ENCODE data around the gene BMPR1B. TPM values are rescaled to one million over a fixed set of nuclear protein-coding genes. Genes with fewer than 3 reads are reported as not detected.

BMPR1B gene
- total RNA-seq, 1 experiment from 2014 or later: not detected

- CTCF ChIA-PET: no interaction called here
- no peak overlapping the region for H3K4me2 ChIP-seq (ENCODE audit: low read length)
- H2AFZ ChIP-seq (ENCODE audit: low read depth, low read length, poor library complexity, severe bottlenecking): no peak overlapping the region
- no peaks in the 10 kb centered on the region for H3K9me3 ChIP-seq (ENCODE audit: control insufficient read depth in 1 of 2, insufficient read depth in 1 of 2, low read depth in 1 of 2, low read length in 2 of 2)
- H3K4me3 ChIP-seq (replicated peaks in 1 of 2; ENCODE audit: low read depth in 1 of 2, low read length in 2 of 2): no peak overlapping the region
- H3K27ac ChIP-seq (ENCODE audit: low read depth, low read length): no peak overlapping the region
- no peaks in the 10 kb centered on the region for H3K27me3 ChIP-seq (ENCODE audit: insufficient read depth, low read length)
- POLR2A ChIA-PET: no interaction called here
- RAD21 ChIA-PET (ENCODE audit: low non-redundant PET in 1 of 2, low total read pairs in 2 of 2, uncharacterized antibody in 2 of 2, unreplicated experiment in 2 of 2): no interaction called here
- no peaks in the 10 kb centered on the region for H3K9me2 ChIP-seq (ENCODE audit: insufficient read depth)
- DNase-seq (ENCODE audit: low read depth, low spot score) (no peak), ATAC-seq (no peak)
- no peaks in the 10 kb centered on the region for H3K79me2 ChIP-seq (ENCODE audit: insufficient read depth, low read length)
- intact Hi-C loops (cut with micrococcal nuclease): no loop called here
- BruUV-seq (replicated peaks): no TSS peak
- H3K9ac ChIP-seq (ENCODE audit: low read length): no peak overlapping the region
- no peaks in the 10 kb centered on the region for H4K20me1 ChIP-seq (ENCODE audit: insufficient read depth)
- H3K4me1 ChIP-seq (ENCODE audit: control insufficient read depth in 1 of 2, insufficient read depth in 2 of 2, low read length in 2 of 2): no peaks in the 10 kb centered on the region
- no peak for TF ChIP-seq ATF3 (IDR thresholded peaks at IDR 0.05)
- TF ChIP-seq JUND (IDR thresholded peaks at IDR 0.05): no peak
- TF ChIP-seq REST (IDR thresholded peaks at IDR 0.05; ENCODE audit: low read depth): no peak
- TF ChIP-seq RAD21 (IDR thresholded peaks at IDR 0.05; ENCODE audit: low read depth): no peak
- no peaks in the 10 kb centered on the region for H3K36me3 ChIP-seq (ENCODE audit: control insufficient read depth in 1 of 2, insufficient read depth in 2 of 2, low read length in 2 of 2)
Observed at GRCh38 chr4:94962484-94962883, 204.7 kb downstream of the BMPR1B start.

- ChIA-PET RAD21 (ENCODE audit: low non-redundant PET in 1 of 2, low total read pairs in 2 of 2, uncharacterized antibody in 2 of 2, unreplicated experiment in 2 of 2) (no interaction called here), CTCF (no interaction called here), POLR2A (no interaction called here)
- H3K9me2 ChIP-seq (ENCODE audit: insufficient read depth): no peaks in the 10 kb centered on the region
- no peak overlapping the region for H3K27ac ChIP-seq (ENCODE audit: low read depth, low read length)
- intact Hi-C loops (cut with micrococcal nuclease): no loop called here
- no peak overlapping the region for H2AFZ ChIP-seq (ENCODE audit: low read depth, low read length, poor library complexity, severe bottlenecking)
- H3K27me3 ChIP-seq (ENCODE audit: insufficient read depth, low read length): no peaks in the 10 kb centered on the region
- H3K4me1 ChIP-seq (ENCODE audit: control insufficient read depth in 1 of 2, insufficient read depth in 2 of 2, low read length in 2 of 2): no peaks in the 10 kb centered on the region
- H3K9ac ChIP-seq (ENCODE audit: low read length): no peak overlapping the region
- no peaks in the 10 kb centered on the region for H3K36me3 ChIP-seq (ENCODE audit: control insufficient read depth in 1 of 2, insufficient read depth in 2 of 2, low read length in 2 of 2)
- no peaks in the 10 kb centered on the region for H4K20me1 ChIP-seq (ENCODE audit: insufficient read depth)
- ATAC-seq (no peak), DNase-seq (ENCODE audit: low read depth, low spot score) (no peak)
- no peaks in the 10 kb centered on the region for H3K79me2 ChIP-seq (ENCODE audit: insufficient read depth, low read length)
- BruUV-seq (replicated peaks): no TSS peak
- H3K4me2 ChIP-seq (ENCODE audit: low read length): no peak overlapping the region
- no peaks in the 10 kb centered on the region for H3K9me3 ChIP-seq (ENCODE audit: control insufficient read depth in 1 of 2, insufficient read depth in 1 of 2, low read depth in 1 of 2, low read length in 2 of 2)
- no peak overlapping the region for H3K4me3 ChIP-seq (replicated peaks in 1 of 2; ENCODE audit: low read depth in 1 of 2, low read length in 2 of 2)
- no peak for TF ChIP-seq CBX3 (IDR thresholded peaks at IDR 0.05; ENCODE audit: low read depth)
- no peak for TF ChIP-seq MAX (IDR thresholded peaks at IDR 0.05)
- no peak for TF ChIP-seq ELF1 (IDR thresholded peaks at IDR 0.05; ENCODE audit: borderline replicate concordance, low read depth)
- no peak for TF ChIP-seq ATF3 (IDR thresholded peaks at IDR 0.05)
- TF ChIP-seq POLR2AphosphoS5 (IDR thresholded peaks at IDR 0.05; ENCODE audit: low read depth, low read length): no peak
- TF ChIP-seq POLR2A (IDR thresholded peaks at IDR 0.05; ENCODE audit: borderline replicate concordance, extremely low read depth, insufficient read depth, insufficient read length): no peak
- TF ChIP-seq ZNF274 (IDR thresholded peaks at IDR 0.05; ENCODE audit: low read depth, low read length): no peak
- no peak for TF ChIP-seq EGR1 (IDR thresholded peaks at IDR 0.05; ENCODE audit: low read depth)
- TF ChIP-seq REST (IDR thresholded peaks at IDR 0.05; ENCODE audit: low read depth): no peak
- TF ChIP-seq JUND (IDR thresholded peaks at IDR 0.05): no peak
- TF ChIP-seq SIN3A (IDR thresholded peaks at IDR 0.05; ENCODE audit: low read depth): no peak
Observed at GRCh38 chr4:94965852-94966251, 208.1 kb downstream of the BMPR1B start.

Measured in HCT116 (cell line).